ENCODE measurements around the gene RALGPS2.

GRCh38 chr1:178733972-178734371 lies 8.9 kb downstream of the RALGPS2 start:
- TF ChIP-seq FOXK2 (IDR thresholded peaks at IDR 0.05) (no peak), EZH2 (conservative IDR thresholded peaks at IDR 0.05; ENCODE audit: low read depth, low read length) (no peak), SMARCC2 (IDR thresholded peaks at IDR 0.05) (no peak), FOXP1 (IDR thresholded peaks at IDR 0.05) (no peak), FOXP1 (CRISPR knock-in tag; IDR thresholded peaks at IDR 0.05) (no peak), SMC3 (IDR thresholded peaks at IDR 0.05; ENCODE audit: low read length) (no peak), HNRNPH1 (optimal IDR thresholded peaks at IDR 0.05; ENCODE audit: low read depth, low read length) (no peak)

All from HepG2 (cell line).